Measurements from ENCODE around the gene XNDC1N. TPM values are rescaled to one million over a fixed set of nuclear protein-coding genes. Genes with fewer than 3 reads are reported as not detected.

Gene XNDC1N
- total and polyA plus RNA-seq, 2 of the 13 experiments (the other 11 are each of a cell fraction or from before 2014, with no cell fraction given), result 3.4 to 7.5 TPM

DNA sequence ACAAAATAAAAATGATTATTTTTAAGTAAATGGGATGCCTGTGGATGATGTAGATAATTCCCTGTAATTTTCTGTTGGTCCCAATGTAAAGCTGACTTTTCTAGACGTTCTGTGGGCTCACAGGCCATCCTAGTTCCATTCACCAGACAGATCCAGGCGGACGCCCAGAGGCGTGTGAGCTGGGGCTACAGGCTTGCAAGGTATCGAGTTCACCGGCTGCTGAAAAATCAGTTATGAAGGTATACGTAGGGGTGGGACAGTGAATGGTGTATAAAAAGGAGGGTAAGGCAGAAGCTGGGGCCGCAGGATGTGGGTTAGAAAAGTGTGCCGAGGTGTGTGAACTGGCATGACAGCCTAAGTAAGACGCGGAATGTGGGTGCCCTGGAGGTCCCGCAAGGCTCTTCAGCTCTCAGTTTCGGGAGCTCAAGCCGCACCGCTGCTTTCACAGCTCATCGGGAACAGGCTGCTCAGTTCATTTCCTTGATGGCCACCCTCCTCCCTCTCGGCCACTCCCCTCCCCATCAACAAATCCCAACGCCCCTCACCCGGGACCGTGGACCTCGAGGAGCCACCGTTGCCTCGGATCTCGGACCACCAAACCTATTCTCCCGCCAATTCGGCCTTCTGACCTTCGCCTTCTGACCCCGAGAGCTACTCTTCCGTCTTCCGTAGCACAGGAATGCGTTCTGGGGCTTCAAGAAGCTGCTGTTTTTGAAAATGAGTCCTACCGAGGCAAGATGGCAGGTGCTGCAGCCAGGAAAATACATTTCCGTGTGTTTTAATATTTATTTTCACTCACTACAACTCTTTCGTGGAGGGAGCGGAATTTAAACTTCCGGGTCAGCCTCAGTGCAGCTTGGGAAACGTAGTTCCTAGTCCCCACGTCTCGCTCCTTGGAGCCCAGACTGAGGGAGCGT, at the start of gene XNDC1N (continued):
- TF ChIP-seq HCFC1 (IDR thresholded peaks at IDR 0.05; ENCODE audit: low read depth, low read length) (peak; percentile 86), FOXO4 (CRISPR knock-in tag; conservative IDR thresholded peaks at IDR 0.05) (no peak), DNMT3B (CRISPR knock-in tag; conservative IDR thresholded peaks at IDR 0.05) (no peak), ZNF354B (CRISPR knock-in tag; IDR thresholded peaks at IDR 0.05) (peak; percentile 33; the same call in 1 of the 2 replicates), ZSCAN9 (CRISPR knock-in tag; IDR thresholded peaks at IDR 0.05; ENCODE audit: borderline replicate concordance) (no peak), DMTF1 (CRISPR knock-in tag; IDR thresholded peaks at IDR 0.05) (no peak), JUND (CRISPR knock-in tag; IDR thresholded peaks at IDR 0.05) (no peak), PLSCR1 (CRISPR knock-in tag; IDR thresholded peaks at IDR 0.05; ENCODE audit: borderline replicate concordance) (no peak), ZNF225 (CRISPR knock-in tag; IDR thresholded peaks at IDR 0.05) (no peak), NONO (IDR thresholded peaks at IDR 0.05) (no peak), NONO (CRISPR knock-in tag; conservative IDR thresholded peaks at IDR 0.05) (no peak), U2AF1 (optimal IDR thresholded peaks at IDR 0.05; ENCODE audit: low read depth, low read length) (no peak), LCORL (IDR thresholded peaks at IDR 0.05) (no peak), LCORL (CRISPR knock-in tag; IDR thresholded peaks at IDR 0.05) (peak; percentile 30; the same call in 1 of the 2 replicates), NR3C1 (CRISPR knock-in tag; IDR thresholded peaks at IDR 0.05) (no peak), ZNF121 (CRISPR knock-in tag; IDR thresholded peaks at IDR 0.05) (no peak), NRL (CRISPR knock-in tag; IDR thresholded peaks at IDR 0.05; ENCODE audit: borderline replicate concordance) (0 out of 2 replicates have a peak, but pooled peaks have one; percentile 66), ZNF530 (CRISPR knock-in tag; IDR thresholded peaks at IDR 0.05; ENCODE audit: low read depth) (no peak), ZBTB8A (CRISPR knock-in tag; IDR thresholded peaks at IDR 0.05; ENCODE audit: borderline replicate concordance, low read depth) (no peak), ZMAT3 (CRISPR knock-in tag; conservative IDR thresholded peaks at IDR 0.05) (0 out of 2 replicates have a peak, but pooled peaks have one; percentile 50), ZNF747 (CRISPR knock-in tag; IDR thresholded peaks at IDR 0.05; ENCODE audit: borderline replicate concordance) (0 out of 2 replicates have a peak, but pooled peaks have one; percentile 39)
- TF ChIP-seq, protein P1, sequence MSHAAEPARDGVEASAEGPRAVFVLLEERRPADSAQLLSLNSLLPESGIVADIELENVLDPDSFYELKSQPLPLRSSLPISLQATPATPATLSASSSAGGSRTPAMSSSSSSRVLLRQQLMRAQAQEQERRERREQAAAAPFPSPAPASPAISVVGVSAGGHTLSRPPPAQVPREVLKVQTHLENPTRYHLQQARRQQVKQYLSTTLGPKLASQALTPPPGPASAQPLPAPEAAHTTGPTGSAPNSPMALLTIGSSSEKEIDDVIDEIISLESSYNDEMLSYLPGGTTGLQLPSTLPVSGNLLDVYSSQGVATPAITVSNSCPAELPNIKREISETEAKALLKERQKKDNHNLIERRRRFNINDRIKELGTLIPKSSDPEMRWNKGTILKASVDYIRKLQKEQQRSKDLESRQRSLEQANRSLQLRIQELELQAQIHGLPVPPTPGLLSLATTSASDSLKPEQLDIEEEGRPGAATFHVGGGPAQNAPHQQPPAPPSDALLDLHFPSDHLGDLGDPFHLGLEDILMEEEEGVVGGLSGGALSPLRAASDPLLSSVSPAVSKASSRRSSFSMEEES (CRISPR knock-in tag; IDR thresholded peaks at IDR 0.05), result no peak
- TF ChIP-seq, protein P2, sequence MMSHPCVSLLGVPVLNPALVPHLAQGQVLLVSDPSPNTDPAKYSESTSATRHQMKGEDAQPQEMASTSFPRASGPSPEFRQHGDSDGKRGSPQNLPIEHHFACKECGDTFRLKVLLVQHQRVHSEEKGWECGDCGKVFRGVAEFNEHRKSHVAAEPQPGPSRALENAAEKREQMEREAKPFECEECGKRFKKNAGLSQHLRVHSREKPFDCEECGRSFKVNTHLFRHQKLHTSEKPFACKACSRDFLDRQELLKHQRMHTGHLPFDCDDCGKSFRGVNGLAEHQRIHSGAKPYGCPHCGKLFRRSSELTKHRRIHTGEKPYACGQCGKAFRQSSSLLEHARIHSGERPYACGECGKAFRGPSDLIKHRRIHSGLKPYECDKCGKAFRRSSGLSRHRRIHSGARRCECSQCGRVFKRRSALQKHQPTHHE (CRISPR knock-in tag; IDR thresholded peaks at IDR 0.05; ENCODE audit: borderline replicate concordance), result 0 out of 2 replicates have a peak, but pooled peaks have one; percentile 9
